Tibial nerve (tissue), 4 donors: ENCODE results near the gene MEX3D. TPM values are rescaled to one million over a fixed set of nuclear protein-coding genes. Genes with fewer than 3 reads are reported as not detected.

Experiments used
- DNase-seq, 2 donors: peaks; one replicate each; pipeline ENCODE4 v3.0.0-alpha.2; 2019; ENCODE audit warnings: low spot score in 2 of 2
- H3K27ac ChIP-seq, 4 donors: fragments of 200-600 bp; sonication (generic) in 3 of 4; one replicate each; pipeline ENCODE4 v1.5.1; 2017 to 2019; ENCODE audit warnings: mild to moderate bottlenecking in 1 of 4
- H3K27me3 ChIP-seq, 2 donors: fragments of 200-600 bp; sonication (generic) in 1 of 2; one replicate each; pipeline versions ENCODE4 v1.5.1 to v1.6.0; 2017 to 2019
- H3K36me3 ChIP-seq, 3 donors: fragments of 200-600 bp; sonication (generic); one replicate each; pipeline ENCODE4 v1.5.1; 2018 to 2019
- H3K4me1 ChIP-seq, 4 donors: fragments of 200-600 bp; sonication (generic) in 3 of 4; one replicate each; pipeline ENCODE4 v1.5.1; 2017 to 2019
- H3K4me3 ChIP-seq, 4 donors: fragments of 200-600 bp; sonication (generic) in 3 of 4; one replicate each; pipeline ENCODE4 v1.5.1; 2017 to 2019; ENCODE audit warnings: mild to moderate bottlenecking in 1 of 4, moderate library complexity in 1 of 4
- H3K9me3 ChIP-seq, 4 donors: fragments of 200-600 bp; sonication (generic) in 3 of 4; one replicate each; pipeline ENCODE4 v1.5.1; 2017 to 2019
- CTCF ChIP-seq, 5 experiments: fragments of 200-600 bp in 3 of 5; fragments of 450-650 bp in 2 of 5; sonication (generic) in 3 of 5; IDR thresholded peaks; one replicate each; pipeline ENCODE4 v1.5.1; 2016 to 2019; ENCODE audit warnings: antibody characterized with exemption in 5 of 5, mild to moderate bottlenecking in 3 of 5, moderate library complexity in 2 of 5
- EP300 ChIP-seq, 2 donors: sonication (generic); formaldehyde crosslinking; IDR thresholded peaks; one replicate each; pipeline ENCODE4 v1.6.1; 2017; ENCODE audit warnings: antibody characterized with exemption in 2 of 2, mild to moderate bottlenecking in 1 of 2
- POLR2A ChIP-seq, 2 donors: fragments of 450-650 bp; IDR thresholded peaks; one replicate each; pipeline ENCODE4 v1.6.1; 2017; ENCODE audit warnings: antibody characterized with exemption in 2 of 2, mild to moderate bottlenecking in 2 of 2, moderate library complexity in 2 of 2
- WGBS, 2 donors: methylation state at CpG; one replicate each; pipeline ENCODE4 v1.1.5; 2018; 5-methylcytosine and 5-hydroxymethylcytosine counted together
- total RNA-seq, 4 donors: library from RNA; depleted of rRNA; stranded (reverse); fragments of >200 nt; gene quantifications; one replicate each; pipeline ENCODE4 v1.1.0, GENCODE V29; 2016

The MEX3D gene
- 10 to 100 TPM; 19.4 to 32.7 (median 27.4) TPM for total RNA-seq

- peak; percentile 57 to 59 for DNase-seq
- peaks cover 0 to 22% (median 18%) of the 10 kb centered on the region in 4 donors for H3K4me1 ChIP-seq
- H3K27me3 ChIP-seq: no peaks in the 10 kb centered on the region
- H3K4me3 ChIP-seq: peak within 1 kb of the TSS; percentile 40 to 94 (median 54)
- WGBS, 2 donors: 17 to 39% methylated on average over 10 to 11 of the region's 63 CpGs
- no peaks in the 10 kb centered on the region for H3K9me3 ChIP-seq
- H3K36me3 ChIP-seq: no peaks in the 10 kb centered on the region
- TF ChIP-seq POLR2A (IDR thresholded peaks at IDR 0.05): peak in 1 of 2 donors; percentile 21
- TF ChIP-seq CTCF (IDR thresholded peaks at IDR 0.05): no peak
- no peak for TF ChIP-seq EP300 (IDR thresholded peaks at IDR 0.05)
- peak within 1 kb of the TSS; percentile 73 to 96 (median 88) for H3K27ac ChIP-seq
Observed at GRCh38 chr19:1568320-1569019, at the start of gene MEX3D. Gene MEX3D, minus strand, starts transcription at chr19:1568325. Its CDS starts 267 bp downstream, at chr19:1568058.

GRCh38 chr19:1616875-1617274 lies 48.8 kb upstream of the MEX3D start:
- Histone ChIP-seq H3K27ac (no peak overlapping the region), H3K9me3 (no peaks in the 10 kb centered on the region), H3K27me3 (no peaks in the 10 kb centered on the region), H3K4me1 (no peaks in the 10 kb centered on the region), H3K4me3 (no peak overlapping the region), H3K36me3 (peaks cover 0 to 100% (median 7%) of the 10 kb centered on the region in 3 donors)
- TF ChIP-seq CTCF (IDR thresholded peaks at IDR 0.05): no peak
- no peak for DNase-seq
- WGBS, 2 donors: 66 to 75% methylated on average over 4 of the region's 4 CpGs

DNA sequence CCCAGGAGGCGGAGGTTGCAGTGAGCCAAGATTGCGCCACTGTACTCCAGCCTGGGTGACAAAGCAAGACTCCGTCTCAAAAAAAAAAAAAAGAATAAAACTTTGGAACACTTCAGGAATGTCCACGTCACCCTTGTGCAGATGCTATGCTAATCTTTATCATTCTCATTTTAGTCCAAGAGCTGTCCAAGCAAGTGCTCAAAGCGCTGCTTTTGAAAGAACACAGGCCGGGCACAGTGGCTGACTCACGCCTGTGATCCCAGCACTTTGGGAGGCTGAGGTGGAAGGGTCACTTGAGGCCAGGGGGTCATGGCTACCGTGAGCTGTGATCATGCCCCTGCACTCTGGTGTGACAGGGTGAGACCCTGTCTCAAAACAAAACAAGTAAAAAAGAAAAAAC lies 48.3 kb upstream of the MEX3D start:
- no peak overlapping the region for H3K4me3 ChIP-seq
- H3K4me1 ChIP-seq: no peaks in the 10 kb centered on the region
- no peaks in the 10 kb centered on the region for H3K27me3 ChIP-seq
- DNase-seq: no peak
- H3K27ac ChIP-seq: no peak overlapping the region
- no peaks in the 10 kb centered on the region for H3K9me3 ChIP-seq
- TF ChIP-seq EP300 (IDR thresholded peaks at IDR 0.05) (no peak), POLR2A (IDR thresholded peaks at IDR 0.05) (no peak), CTCF (IDR thresholded peaks at IDR 0.05) (no peak)
- WGBS, 2 donors: 71 to 74% methylated on average over 8 of the region's 8 CpGs
- H3K36me3 ChIP-seq: peaks cover 2 to 100% (median 9%) of the 10 kb centered on the region in 3 donors

DNA sequence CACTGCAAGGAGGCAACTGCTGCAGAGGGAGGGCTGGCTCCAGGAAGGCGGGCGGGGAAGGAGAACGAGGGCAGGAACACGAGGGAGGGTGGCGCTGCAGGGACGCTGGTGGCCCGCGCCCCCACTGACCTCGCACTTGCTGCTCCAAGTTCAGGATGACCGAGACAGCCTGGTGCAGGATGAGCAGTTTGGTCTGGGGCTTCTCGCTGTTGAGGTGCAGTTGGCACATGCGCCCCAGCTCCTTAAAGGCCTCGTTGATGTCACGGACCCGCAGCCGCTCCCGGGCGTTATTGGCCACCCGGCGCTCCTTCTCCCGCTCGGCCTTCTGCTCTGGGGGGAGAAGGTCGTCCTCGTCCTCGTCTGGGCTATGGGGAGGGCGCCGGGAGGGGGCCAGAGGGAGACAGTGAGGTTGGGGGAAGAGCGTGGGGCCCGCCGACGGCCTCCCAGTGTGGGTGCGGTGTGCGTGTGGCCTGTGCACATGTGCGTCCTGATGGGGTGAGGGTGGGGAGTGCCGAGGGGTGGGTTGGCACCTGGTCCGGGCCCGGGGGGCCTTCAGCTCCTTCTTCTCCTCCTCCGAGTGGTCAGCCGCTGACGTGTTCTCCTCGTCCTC lies 47.1 kb upstream of the MEX3D start:
- no peak for DNase-seq
- no peak overlapping the region for H3K4me3 ChIP-seq
- H3K27ac ChIP-seq: no peak overlapping the region
- TF ChIP-seq EP300 (IDR thresholded peaks at IDR 0.05): no peak
- no peak for TF ChIP-seq POLR2A (IDR thresholded peaks at IDR 0.05)
- TF ChIP-seq CTCF (IDR thresholded peaks at IDR 0.05): no peak
- no peaks in the 10 kb centered on the region for H3K27me3 ChIP-seq
- 86 to 89% methylated on average over 40 to 41 of the region's 41 CpGs for WGBS, 2 donors
- peaks cover 7 to 100% (median 12%) of the 10 kb centered on the region in 3 donors for H3K36me3 ChIP-seq
- H3K9me3 ChIP-seq: no peaks in the 10 kb centered on the region
- no peaks in the 10 kb centered on the region for H3K4me1 ChIP-seq

DNA sequence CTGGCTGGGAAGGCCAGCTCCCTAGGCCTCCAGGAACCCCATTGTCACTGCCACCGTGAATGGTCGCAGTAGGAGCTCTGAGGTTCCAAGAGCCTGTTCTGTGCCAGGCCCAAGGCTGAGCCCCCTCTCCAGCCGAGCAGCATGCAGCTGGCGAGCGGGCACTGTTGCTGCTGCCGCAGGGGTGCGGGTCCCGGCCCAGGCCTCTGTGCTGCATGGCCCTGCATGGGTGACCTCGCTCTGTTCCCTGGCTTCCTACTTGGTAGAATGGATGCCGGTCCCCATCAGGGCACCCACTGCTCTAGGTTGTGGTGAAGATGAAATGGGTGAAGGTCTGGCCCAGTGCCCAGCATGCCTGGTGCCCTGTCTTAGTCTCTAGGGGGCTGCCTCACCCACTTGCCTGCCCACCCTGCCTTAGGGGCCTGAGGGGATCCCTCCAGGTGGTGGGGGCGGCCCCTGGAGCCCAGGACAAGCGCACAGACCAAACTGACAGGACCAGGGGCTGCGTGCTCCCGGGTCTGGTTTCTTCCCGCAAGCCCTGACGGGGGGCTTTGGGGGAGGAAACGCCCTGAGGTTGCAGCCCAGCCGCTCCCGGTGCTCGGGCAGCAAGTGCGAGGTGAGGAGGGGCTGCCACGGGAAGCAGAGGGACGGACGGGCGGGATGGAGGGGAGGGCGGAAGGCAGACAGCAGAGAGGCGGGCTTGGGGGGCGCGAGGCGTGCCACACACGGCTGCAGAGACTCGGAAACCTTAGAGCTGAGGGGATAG lies 45.9 kb upstream of the MEX3D start:
- H3K4me1 ChIP-seq: no peaks in the 10 kb centered on the region
- no peaks in the 10 kb centered on the region for H3K9me3 ChIP-seq
- no peaks in the 10 kb centered on the region for H3K27me3 ChIP-seq
- H3K27ac ChIP-seq: no peak overlapping the region
- TF ChIP-seq CTCF (IDR thresholded peaks at IDR 0.05) (no peak), EP300 (IDR thresholded peaks at IDR 0.05) (no peak), POLR2A (IDR thresholded peaks at IDR 0.05) (no peak)
- WGBS, 2 donors: 87 to 89% methylated on average over 29 to 30 of the region's 32 CpGs
- H3K36me3 ChIP-seq: peaks cover 7 to 96% (median 12%) of the 10 kb centered on the region in 3 donors
- H3K4me3 ChIP-seq: no peak overlapping the region
- no peak for DNase-seq
